Colonic mucosa (tissue), 4 donors: ENCODE results near the gene OR10G8. TPM values are rescaled to one million over a fixed set of nuclear protein-coding genes. Genes with fewer than 3 reads are reported as not detected.

ENCODE experiments used
- DNase-seq: peaks from one replicate; pipeline ENCODE4 v3.0.0-alpha.2; 2020
- H3K27ac ChIP-seq: fragments of 200-600 bp; one replicate; pipeline ENCODE4 v1.8.0; 2021
- H3K27me3 ChIP-seq: fragments of 200-600 bp; one replicate; pipeline ENCODE4 v1.8.0; 2021
- H3K36me3 ChIP-seq: fragments of 200-600 bp; one replicate; pipeline ENCODE4 v1.8.0; 2021
- H3K4me1 ChIP-seq: fragments of 200-600 bp; one replicate; pipeline ENCODE4 v1.8.0; 2021; ENCODE audit warnings: mild to moderate bottlenecking
- H3K4me3 ChIP-seq: fragments of 200-600 bp; one replicate; pipeline ENCODE4 v1.8.0; 2021
- H3K9ac ChIP-seq, 2 donors: one replicate each; pipeline ENCODE4 v1.7.0; 2013; ENCODE audit warnings: control low read depth in 2 of 2, low read depth in 2 of 2, low read length in 2 of 2
- H3K9me3 ChIP-seq: fragments of 200-600 bp; one replicate; pipeline ENCODE4 v1.8.0; 2021
- intact Hi-C: fragments of 100-400 bp; cut with DNase I; formaldehyde crosslinking; loops from one replicate; pipeline ENCODE4 v1.14.1; 2022
- total RNA-seq, 2 donors: library from RNA; stranded (reverse); fragmentation: NEBNext Ultra II Directional in 1 of 2; extraction: Animal tissue kit (Norgen Biotek cat#: 25700) in 1 of 2; gene quantifications; one replicate each; pipeline ENCODE4 v1.2.1, GENCODE V29; 2021
- TF ChIP-seq, protein P1 (sequence below): fragments of 200-600 bp; IDR thresholded peaks from one replicate; pipeline ENCODE4 v1.8.0; 2022; ENCODE audit warnings: antibody characterized with exemption, mild to moderate bottlenecking
- donor health status: healthy.
- donor health status: DM: no; HTN: no; CAD: no.
- donor health status: DM: no; HTN: no; CAD: no.

Gene OR10G8
- total RNA-seq, 2 donors from 2014 or later = 0.32 TPM; not detected in 1

DNA sequence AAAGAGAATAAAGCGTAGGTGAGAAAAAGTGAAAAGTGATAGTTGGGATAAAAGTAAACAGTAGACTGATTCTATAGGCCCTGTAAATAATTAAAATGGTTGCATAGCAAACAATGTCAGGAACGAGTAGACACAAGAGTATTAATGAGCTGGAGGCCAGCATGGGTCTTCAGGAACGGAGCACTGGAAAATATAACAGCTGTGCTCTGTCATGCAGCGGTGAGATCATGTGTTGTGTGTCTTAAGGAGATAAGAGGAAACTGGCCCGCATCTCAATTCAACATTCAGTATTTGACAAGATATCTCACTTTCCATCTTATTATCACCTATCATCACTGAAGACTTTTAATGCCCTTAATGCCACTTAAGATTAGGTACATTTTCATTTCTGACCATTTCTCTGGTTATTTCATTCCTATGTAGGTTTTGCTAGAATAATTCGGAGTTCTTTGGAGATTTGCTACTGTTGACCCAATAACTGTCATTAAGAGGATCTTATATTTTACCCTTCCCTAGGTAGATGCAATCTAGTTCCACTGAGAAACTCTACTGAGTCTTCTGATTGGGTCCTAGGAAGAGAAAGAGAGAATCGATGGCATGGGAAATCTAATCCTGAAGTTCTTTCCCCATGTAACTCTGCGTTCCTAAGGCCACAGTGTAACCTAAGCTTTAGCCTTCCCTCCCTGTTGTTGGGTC lies 53.2 kb downstream of the OR10G8 start:
- Histone ChIP-seq H3K9me3 (no peaks in the 10 kb centered on the region), H3K27ac (no peak overlapping the region), H3K36me3 (no peaks in the 10 kb centered on the region), H3K9ac (no peak overlapping the region), H3K27me3 (no peaks in the 10 kb centered on the region), H3K4me1 (no peaks in the 10 kb centered on the region), H3K4me3 (no peak overlapping the region)
- intact Hi-C loops = loop anchor here (10.0 kb wide), 1 partner anchor 515 kb away; no protein-coding TSS in a partner anchor
- no peak for DNase-seq
- TF ChIP-seq, protein P1, sequence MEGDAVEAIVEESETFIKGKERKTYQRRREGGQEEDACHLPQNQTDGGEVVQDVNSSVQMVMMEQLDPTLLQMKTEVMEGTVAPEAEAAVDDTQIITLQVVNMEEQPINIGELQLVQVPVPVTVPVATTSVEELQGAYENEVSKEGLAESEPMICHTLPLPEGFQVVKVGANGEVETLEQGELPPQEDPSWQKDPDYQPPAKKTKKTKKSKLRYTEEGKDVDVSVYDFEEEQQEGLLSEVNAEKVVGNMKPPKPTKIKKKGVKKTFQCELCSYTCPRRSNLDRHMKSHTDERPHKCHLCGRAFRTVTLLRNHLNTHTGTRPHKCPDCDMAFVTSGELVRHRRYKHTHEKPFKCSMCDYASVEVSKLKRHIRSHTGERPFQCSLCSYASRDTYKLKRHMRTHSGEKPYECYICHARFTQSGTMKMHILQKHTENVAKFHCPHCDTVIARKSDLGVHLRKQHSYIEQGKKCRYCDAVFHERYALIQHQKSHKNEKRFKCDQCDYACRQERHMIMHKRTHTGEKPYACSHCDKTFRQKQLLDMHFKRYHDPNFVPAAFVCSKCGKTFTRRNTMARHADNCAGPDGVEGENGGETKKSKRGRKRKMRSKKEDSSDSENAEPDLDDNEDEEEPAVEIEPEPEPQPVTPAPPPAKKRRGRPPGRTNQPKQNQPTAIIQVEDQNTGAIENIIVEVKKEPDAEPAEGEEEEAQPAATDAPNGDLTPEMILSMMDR = no peak

Other genes starting within 250 kb of the OR10G8 start
- gene OR6M1, start 220.4 kb upstream of the OR10G8 start, total RNA-seq = not detected
- gene TMEM225, start 141.1 kb upstream of the OR10G8 start, total RNA-seq = not detected
- 1 to 10 TPM in 1 of 2 donors, under 1 TPM in 1; 0.64 to 1.3 TPM for gene OR8D4, start 124.6 kb upstream of the OR10G8 start, total RNA-seq
- gene OR4D5, start 87.2 kb upstream of the OR10G8 start, total RNA-seq = 1 to 10 TPM in 1 of 2 donors, under 1 TPM in 1; 0.45 to 1.2 TPM
- gene OR6T1, start 83.0 kb upstream of the OR10G8 start, total RNA-seq = not detected
- not detected for gene OR10S1, start 49.0 kb upstream of the OR10G8 start, total RNA-seq
- not detected for gene OR10G6, start 31.6 kb upstream of the OR10G8 start, total RNA-seq
- gene OR10G4, start 13.8 kb upstream of the OR10G8 start, total RNA-seq = under 1 TPM; 0.12 to 0.69 TPM
- gene OR10G9, start 3.8 kb upstream of the OR10G8 start, total RNA-seq = under 1 TPM in 1 of 2 donors, not detected in 1; 0.32 TPM
- gene OR10G7, start 14.5 kb downstream of the OR10G8 start, total RNA-seq = not detected
- 10 to 100 TPM; 38.0 to 62.5 TPM for gene VWA5A, start 88.7 kb downstream of the OR10G8 start, total RNA-seq
- gene OR10D3, start 156.5 kb downstream of the OR10G8 start, total RNA-seq = not detected
- gene OR8G1, start 214.3 kb downstream of the OR10G8 start, total RNA-seq = not detected
- gene OR8G5, start 229.6 kb downstream of the OR10G8 start, total RNA-seq = not detected